IMR-90 (cell line): ENCODE data around the gene HNRNPM. TPM values are rescaled to one million over a fixed set of nuclear protein-coding genes. Genes with fewer than 3 reads are reported as not detected.

ENCODE experiments used
- ATAC-seq: fragments of 200-7000 bp; cut with Tn5 transposase; 2 replicates; pipeline ENCODE4 v1.9.1; 2020; ENCODE audit warnings: low read depth, mild to moderate bottlenecking, moderate library complexity
- BruUV-seq: library from RNA; stranded (reverse); fragments of 400-500 nt; replicated peaks from 2 replicates; lab custom pipeline; 2021; lab: Mats Ljungman, UMichigan
- CTCF ChIA-PET: fragments of 300-600 bp; formaldehyde crosslinking; extraction: SDS; loops from one replicate; lab custom pipeline; 2021; ENCODE audit warnings: antibody characterized with exemption; lab: Yijun Ruan, JAX
- POLR2A ChIA-PET: fragments of 300-600 bp; sonication (Branson Sonifier 250); formaldehyde crosslinking; loops from one replicate; lab custom pipeline; 2022; ENCODE audit warnings: antibody characterized with exemption; ENCODE audit not compliant: unreplicated experiment; lab: Charles Lee
- DNase-seq: peaks from one replicate; pipeline ENCODE4 v3.0.0; 2013
- H2AFZ ChIP-seq: replicated peaks from 2 replicates; pipeline ENCODE3; 2013; ENCODE audit warnings: low read length, mild to moderate bottlenecking; ENCODE audit not compliant: poor library complexity
- H2AK5ac ChIP-seq: 2 replicates; pipeline ENCODE4 v1.6.1; 2013; ENCODE audit warnings: low read depth, low read length, inconsistent platforms
- H2AK9ac ChIP-seq: replicated peaks from 2 replicates; pipeline ENCODE3; 2013; ENCODE audit warnings: mild to moderate bottlenecking, low read depth, low read length, moderate library complexity; ENCODE audit not compliant: poor library complexity
- H2BK120ac ChIP-seq: 2 replicates; pipeline ENCODE4 v1.6.1; 2013; ENCODE audit warnings: low read depth, low read length, inconsistent platforms
- H2BK15ac ChIP-seq: 3 replicates; pipeline ENCODE4 v1.6.1; 2013; ENCODE audit warnings: low read depth, low read length, inconsistent platforms
- H2BK20ac ChIP-seq: 2 replicates; pipeline ENCODE4 v1.6.1; 2013; ENCODE audit warnings: low read depth, mild to moderate bottlenecking, inconsistent platforms, low read length, moderate library complexity
- H2BK5ac ChIP-seq: 2 replicates; pipeline ENCODE4 v1.6.1; 2013; ENCODE audit warnings: mild to moderate bottlenecking, low read depth, low read length, inconsistent platforms; ENCODE audit not compliant: poor library complexity, severe bottlenecking
- H3K14ac ChIP-seq: replicated peaks from 2 replicates; pipeline ENCODE4 v1.6.1; 2013; ENCODE audit warnings: low read depth, low read length, inconsistent platforms
- H3K18ac ChIP-seq: 2 replicates; pipeline ENCODE4 v1.6.1; 2013; ENCODE audit warnings: low read depth, low read length, control low read depth
- H3K23ac ChIP-seq: 2 replicates; pipeline ENCODE4 v1.6.1; 2013; ENCODE audit warnings: low read depth, low read length, inconsistent platforms
- H3K27ac ChIP-seq: 2 replicates; pipeline ENCODE4 v1.5.1; 2013; ENCODE audit warnings: mild to moderate bottlenecking, control low read depth, low read length; ENCODE audit not compliant: insufficient read depth
- H3K27me3 ChIP-seq: 2 replicates; pipeline ENCODE4 v1.6.1; 2013; ENCODE audit warnings: low read length; ENCODE audit not compliant: control insufficient read depth, insufficient read depth
- H3K36me3 ChIP-seq: 2 replicates; pipeline ENCODE4 v1.6.1; 2013; ENCODE audit warnings: low read length, mixed read lengths; ENCODE audit not compliant: control insufficient read depth, insufficient read depth
- H3K4ac ChIP-seq: 2 replicates; pipeline ENCODE4 v1.6.1; 2013; ENCODE audit warnings: low read depth, low read length, inconsistent platforms
- H3K4me1 ChIP-seq: 2 replicates; pipeline ENCODE4 v1.6.1; 2013; ENCODE audit warnings: low read length, mixed read lengths; ENCODE audit not compliant: control insufficient read depth, insufficient read depth
- H3K4me2 ChIP-seq: 2 replicates; pipeline ENCODE4 v1.6.1; 2013; ENCODE audit warnings: low read depth, mild to moderate bottlenecking, control low read depth, low read length, moderate library complexity
- H3K4me3 ChIP-seq: 2 replicates; pipeline ENCODE4 v1.5.1; 2013; ENCODE audit warnings: low read depth, mild to moderate bottlenecking, control low read depth, low read length, moderate library complexity; ENCODE audit not compliant: insufficient read depth
- H3K56ac ChIP-seq: 2 replicates; pipeline ENCODE4 v1.6.1; 2013; ENCODE audit warnings: low read length, inconsistent platforms; ENCODE audit not compliant: insufficient read depth; ENCODE audit errors: extremely low read depth
- H3K79me1 ChIP-seq, 2 experiments: 2 replicates each; pipeline ENCODE4 v1.6.1; 2013; ENCODE audit warnings: low read length in 2 of 2, inconsistent platforms in 1 of 2, low read depth in 1 of 2
- H3K9ac ChIP-seq: 2 replicates; pipeline ENCODE4 v1.6.1; 2013; ENCODE audit warnings: low read depth, low read length, control low read depth
- H3K9me1 ChIP-seq: 2 replicates; pipeline ENCODE4 v1.6.1; 2013; ENCODE audit warnings: low read length, inconsistent platforms; ENCODE audit not compliant: insufficient read depth
- H3K9me3 ChIP-seq: 2 replicates; pipeline ENCODE4 v1.6.1; 2013; ENCODE audit warnings: low read length; ENCODE audit not compliant: control insufficient read depth, insufficient read depth
- H4K20me1 ChIP-seq: 2 replicates; pipeline ENCODE4 v1.6.1; 2013; ENCODE audit warnings: low read length, inconsistent platforms; ENCODE audit not compliant: insufficient read depth
- H4K5ac ChIP-seq: 2 replicates; pipeline ENCODE4 v1.6.1; 2013; ENCODE audit warnings: mild to moderate bottlenecking, low read depth, low read length, control low read depth
- H4K8ac ChIP-seq, 2 experiments: 2 replicates each; pipeline ENCODE4 v1.6.1; 2013; ENCODE audit warnings: low read depth in 2 of 2, low read length in 2 of 2, control low read depth in 1 of 2, inconsistent platforms in 1 of 2
- H4K91ac ChIP-seq: 2 replicates; pipeline ENCODE4 v1.6.1; 2013; ENCODE audit warnings: low read depth, low read length, inconsistent platforms; ENCODE audit not compliant: insufficient read depth
- BHLHE40 ChIP-seq: fragments of 150-350 bp; IDR thresholded peaks from 2 replicates; pipeline ENCODE4 v1.6.1; 2016; ENCODE audit warnings: mild to moderate bottlenecking, low read depth, low read length
- CHD1 ChIP-seq: IDR thresholded peaks from 2 replicates; pipeline ENCODE4 v1.6.1; 2012; ENCODE audit warnings: low read depth, low read length, improper control_type of control experiment
- MAFK ChIP-seq: IDR thresholded peaks from 2 replicates; pipeline ENCODE4 v1.6.1; 2012; ENCODE audit warnings: low read depth, low read length, improper control_type of control experiment
- RAD21 ChIP-seq: IDR thresholded peaks from 2 replicates; pipeline ENCODE4 v1.6.1; 2012; ENCODE audit warnings: low read length, improper control_type of control experiment
- RCOR1 ChIP-seq: IDR thresholded peaks from 2 replicates; pipeline ENCODE4 v1.6.1; 2012; ENCODE audit warnings: mild to moderate bottlenecking, low read length, improper control_type of control experiment; ENCODE audit not compliant: insufficient replicate concordance
- USF2 ChIP-seq: fragments of 150-350 bp; IDR thresholded peaks from 2 replicates; pipeline ENCODE4 v1.6.1; 2017; ENCODE audit warnings: mild to moderate bottlenecking, antibody characterized with exemption, low read length, low read depth
- WGBS, 2 experiments: methylation state at CpG; one replicate each; pipeline versions ENCODE4 v1.1.5 to v1.1.7; 2013; ENCODE audit warnings: missing lambda C conversion rate in 2 of 2; ENCODE audit not compliant: insufficient read length in 1 of 2; ENCODE audit errors: extremely low coverage in 2 of 2; 5-methylcytosine and 5-hydroxymethylcytosine counted together
- dilution Hi-C: fragments of 300-500 bp; cut with HindIII; formaldehyde crosslinking; loops from one replicate; pipeline ENCODE4 v1.14.3; 2018; ENCODE audit warnings: low sequenced_read_pairs; ENCODE audit not compliant: unreplicated experiment
- in situ Hi-C: fragments of 300-500 bp; cut with MboI; formaldehyde crosslinking; loops from 3 replicates; pipeline ENCODE4 v1.14.3; 2019; ENCODE audit warnings: low sequenced_read_pairs, inconsistent platforms, mixed read lengths
- intact Hi-C: fragments of 100-400 bp; cut with micrococcal nuclease; formaldehyde crosslinking; loops from 2 replicates; pipeline ENCODE4 v1.10.0; 2022
- polyA plus RNA-seq, 3 experiments: library from polyadenylated mRNA; depleted of rRNA; stranded (reverse); fragments of >200 nt; gene quantifications; 2 replicates each; pipeline ENCODE4 v1.2.3, GENCODE V29; 2012; ENCODE audit warnings: low replicate concordance in 1 of 3
- total RNA-seq: library from RNA; depleted of rRNA; stranded (reverse); fragments of >200 nt; gene quantifications from 2 replicates; pipeline ENCODE4 v1.2.3, GENCODE V29; 2012
- TF ChIP-seq, protein P1 (sequence below): conservative IDR thresholded peaks from 2 replicates; pipeline ENCODE4 v1.5.1; 2012; ENCODE audit warnings: mild to moderate bottlenecking, low read depth, low read length, improper control_type of control experiment
- TF ChIP-seq, protein P2 (sequence below): fragments of 150-350 bp; IDR thresholded peaks from 2 replicates; pipeline ENCODE4 v1.6.1; 2016; ENCODE audit warnings: low read depth, mild to moderate bottlenecking, low read length, moderate library complexity, borderline replicate concordance

HNRNPM gene
- total and polyA plus RNA-seq, 2 of the 4 experiments (the other 2 are of a cell fraction) = 75.6 to 197 TPM

GRCh38 chr19:8503510-8503909 lies 58.7 kb downstream of the HNRNPM start:
- no peaks in the 10 kb centered on the region for H3K27me3 ChIP-seq
- CTCF ChIA-PET = no interaction called here
- no peak overlapping the region for H2BK20ac ChIP-seq
- H3K56ac ChIP-seq = no peak overlapping the region
- peaks cover 3% of the 10 kb centered on the region; the same call in 1 of the 2 replicates for H3K9me1 ChIP-seq
- no peak overlapping the region for H3K14ac ChIP-seq
- BruUV-seq = no TSS peak
- no peak overlapping the region for H4K5ac ChIP-seq
- no peak overlapping the region for H3K4me2 ChIP-seq
- DNase-seq (no peak), ATAC-seq (no peak)
- no peak overlapping the region for H2BK15ac ChIP-seq
- H4K91ac ChIP-seq = no peak overlapping the region
- WGBS, 2 experiments = no CpG with 5 or more reads among the region's 7 CpGs
- no peak overlapping the region for H4K8ac ChIP-seq
- H3K9me3 ChIP-seq = no peaks in the 10 kb centered on the region
- no peak overlapping the region for H2AK9ac ChIP-seq
- H2BK5ac ChIP-seq = no peak overlapping the region
- no peak overlapping the region for H3K9ac ChIP-seq
- no peaks in the 10 kb centered on the region; the same call in 1 of the 2 replicates for H3K4me1 ChIP-seq
- dilution Hi-C loops = no loop called here
- no peaks in the 10 kb centered on the region for H3K36me3 ChIP-seq
- H4K20me1 ChIP-seq = no peaks in the 10 kb centered on the region; the same call in 1 of the 2 replicates
- H2AK5ac ChIP-seq = no peak overlapping the region
- intact Hi-C loops = no loop called here
- in situ Hi-C loops = no loop called here
- H3K79me1 ChIP-seq = no peaks in the 10 kb centered on the region; a peak in 1 of 4 replicates
- no peak overlapping the region for H3K4me3 ChIP-seq
- H3K27ac ChIP-seq = no peak overlapping the region
- no peak overlapping the region for H3K23ac ChIP-seq
- no peak overlapping the region for H2BK120ac ChIP-seq
- no peak overlapping the region for H3K18ac ChIP-seq
- no peak for TF ChIP-seq USF2
- TF ChIP-seq CHD1 = no peak
- TF ChIP-seq, protein P1, sequence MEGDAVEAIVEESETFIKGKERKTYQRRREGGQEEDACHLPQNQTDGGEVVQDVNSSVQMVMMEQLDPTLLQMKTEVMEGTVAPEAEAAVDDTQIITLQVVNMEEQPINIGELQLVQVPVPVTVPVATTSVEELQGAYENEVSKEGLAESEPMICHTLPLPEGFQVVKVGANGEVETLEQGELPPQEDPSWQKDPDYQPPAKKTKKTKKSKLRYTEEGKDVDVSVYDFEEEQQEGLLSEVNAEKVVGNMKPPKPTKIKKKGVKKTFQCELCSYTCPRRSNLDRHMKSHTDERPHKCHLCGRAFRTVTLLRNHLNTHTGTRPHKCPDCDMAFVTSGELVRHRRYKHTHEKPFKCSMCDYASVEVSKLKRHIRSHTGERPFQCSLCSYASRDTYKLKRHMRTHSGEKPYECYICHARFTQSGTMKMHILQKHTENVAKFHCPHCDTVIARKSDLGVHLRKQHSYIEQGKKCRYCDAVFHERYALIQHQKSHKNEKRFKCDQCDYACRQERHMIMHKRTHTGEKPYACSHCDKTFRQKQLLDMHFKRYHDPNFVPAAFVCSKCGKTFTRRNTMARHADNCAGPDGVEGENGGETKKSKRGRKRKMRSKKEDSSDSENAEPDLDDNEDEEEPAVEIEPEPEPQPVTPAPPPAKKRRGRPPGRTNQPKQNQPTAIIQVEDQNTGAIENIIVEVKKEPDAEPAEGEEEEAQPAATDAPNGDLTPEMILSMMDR = no peak
- TF ChIP-seq, protein P2, sequence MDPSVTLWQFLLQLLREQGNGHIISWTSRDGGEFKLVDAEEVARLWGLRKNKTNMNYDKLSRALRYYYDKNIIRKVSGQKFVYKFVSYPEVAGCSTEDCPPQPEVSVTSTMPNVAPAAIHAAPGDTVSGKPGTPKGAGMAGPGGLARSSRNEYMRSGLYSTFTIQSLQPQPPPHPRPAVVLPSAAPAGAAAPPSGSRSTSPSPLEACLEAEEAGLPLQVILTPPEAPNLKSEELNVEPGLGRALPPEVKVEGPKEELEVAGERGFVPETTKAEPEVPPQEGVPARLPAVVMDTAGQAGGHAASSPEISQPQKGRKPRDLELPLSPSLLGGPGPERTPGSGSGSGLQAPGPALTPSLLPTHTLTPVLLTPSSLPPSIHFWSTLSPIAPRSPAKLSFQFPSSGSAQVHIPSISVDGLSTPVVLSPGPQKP = no peak
- TF ChIP-seq BHLHE40 = no peak
- no peak for TF ChIP-seq RCOR1
- no peak for TF ChIP-seq MAFK
- no peak for TF ChIP-seq RAD21
- no peak overlapping the region for H3K4ac ChIP-seq
- H2AFZ ChIP-seq = no peak overlapping the region
- POLR2A ChIA-PET = no interaction called here
